Uterus (tissue), 4 donors: ENCODE data around the gene CPLANE2. TPM values are rescaled to one million over a fixed set of nuclear protein-coding genes. Genes with fewer than 3 reads are reported as not detected.
A peak's percentile ranks its signal among the peaks of the same experiment; 100 is the strongest.

ENCODE experiments used
- DNase-seq, 2 donors: peaks; one replicate each; pipeline ENCODE4 v3.0.0-alpha.2; 2019 to 2020
- H3K27ac ChIP-seq, 2 donors: fragments of 200-600 bp; sonication (generic); 1 replicate in 1 of 2; 2 replicates in 1 of 2; pipeline ENCODE4 v1.5.1; 2016 to 2018
- H3K27me3 ChIP-seq, 2 donors: fragments of 200-600 bp; sonication (generic); one replicate each; pipeline ENCODE4 v1.5.1; 2018 to 2019; ENCODE audit warnings: control low read depth in 1 of 2
- H3K36me3 ChIP-seq, 2 donors: fragments of 200-600 bp; sonication (generic); one replicate each; pipeline ENCODE4 v1.5.1; 2019; ENCODE audit warnings: control low read depth in 1 of 2
- H3K4me1 ChIP-seq, 2 donors: fragments of 200-600 bp; sonication (generic); one replicate each; pipeline ENCODE4 v1.5.1; 2018 to 2019; ENCODE audit warnings: control low read depth in 1 of 2
- H3K4me3 ChIP-seq, 2 donors: fragments of 200-600 bp; sonication (generic); 1 replicate in 1 of 2; 2 replicates in 1 of 2; pipeline ENCODE4 v1.5.1; 2018 to 2019; ENCODE audit warnings: mild to moderate bottlenecking in 1 of 2
- H3K9me3 ChIP-seq, 2 donors: fragments of 200-600 bp; sonication (generic); one replicate each; pipeline ENCODE4 v1.5.1; 2019; ENCODE audit warnings: control low read depth in 1 of 2
- CTCF ChIP-seq, 4 experiments: fragments of 200-600 bp in 2 of 4; fragments of 450-650 bp in 2 of 4; sonication (generic) in 2 of 4; IDR thresholded peaks; one replicate each; pipeline ENCODE4 v1.5.1; 2016 to 2019; ENCODE audit warnings: antibody characterized with exemption in 4 of 4, mild to moderate bottlenecking in 2 of 4, moderate library complexity in 1 of 4
- POLR2A ChIP-seq, 2 donors: fragments of 450-650 bp; IDR thresholded peaks; one replicate each; pipeline ENCODE4 v1.6.1; 2016; ENCODE audit warnings: antibody characterized with exemption in 2 of 2, mild to moderate bottlenecking in 1 of 2, moderate library complexity in 1 of 2
- intact Hi-C: fragments of 100-400 bp; cut with DNase I; formaldehyde crosslinking; loops from one replicate; pipeline ENCODE4 v1.15.1; 2023; ENCODE audit warnings: low total_unique reads
- total RNA-seq, 4 donors: library from RNA; depleted of rRNA in 3 of 4; stranded (reverse); fragments of >200 nt in 3 of 4; gene quantifications; one replicate each; pipeline versions ENCODE4 v1.1.0 to v1.2.4, GENCODE V29; 2014 to 2023
- donor health status: DM: yes; HTN: yes; CAD: no.

CPLANE2 gene
- 1 to 10 TPM; 5.1 to 7.4 (median 5.5) TPM for total RNA-seq

DNA sequence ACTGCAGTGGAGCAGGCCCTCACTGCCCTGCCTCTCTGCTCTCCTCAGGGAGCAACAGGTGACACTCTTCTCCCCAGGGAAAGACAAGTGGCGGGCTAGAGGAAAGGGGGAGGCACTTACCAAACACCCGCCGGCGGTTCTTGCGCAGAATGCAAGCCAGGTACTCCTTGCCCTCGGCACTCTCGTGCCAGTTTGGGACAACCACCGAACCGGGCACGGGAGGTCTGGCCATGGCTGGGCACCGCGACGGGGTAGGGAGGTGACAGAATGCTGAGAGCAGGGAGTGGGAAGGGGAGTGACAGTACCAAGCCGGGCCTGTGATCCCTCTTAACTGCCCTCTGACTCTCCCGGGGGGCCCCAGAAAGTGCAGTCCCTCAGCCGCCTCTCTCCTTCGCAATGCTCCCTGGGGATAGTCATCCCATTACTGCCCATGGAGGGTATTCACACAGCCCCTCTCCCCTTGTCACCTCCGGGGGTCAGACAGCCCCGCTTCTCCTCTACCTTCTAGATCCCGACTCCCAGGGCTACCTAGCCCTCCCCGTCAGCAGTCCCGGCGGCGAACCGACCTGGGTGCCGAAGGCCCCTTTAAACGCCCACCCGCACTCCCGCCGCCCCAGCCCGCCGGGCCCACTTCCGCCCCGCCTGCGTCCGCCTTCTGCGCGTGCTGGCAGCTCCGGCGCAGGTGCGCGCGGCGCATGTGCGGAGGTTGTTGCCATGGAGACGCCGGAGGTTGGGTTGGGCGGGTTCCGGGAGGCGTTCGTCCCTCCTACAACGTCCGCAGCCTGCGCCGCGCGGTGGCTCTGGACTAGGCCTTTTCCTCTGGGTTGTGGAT, at the start of gene CPLANE2:
Gene CPLANE2 (minus strand): TSS at position 673 of the 832 bp plus-strand sequence. CDS start 441 bp downstream, at position 232.
- H3K4me3 ChIP-seq = peak within 1 kb of the TSS; percentile 50 to 51
- peaks cover 0 to 5% of the 10 kb centered on the region in 2 donors for H3K4me1 ChIP-seq
- intact Hi-C loops = no loop called here
- no peaks in the 10 kb centered on the region for H3K9me3 ChIP-seq
- H3K27me3 ChIP-seq = no peaks in the 10 kb centered on the region
- DNase-seq = peak; percentile 95 to 96
- TF ChIP-seq CTCF (IDR thresholded peaks at IDR 0.05) = peak in 1 of 4 experiments; percentile 21
- peak in 1 of 2 donors; percentile 77 for TF ChIP-seq POLR2A (IDR thresholded peaks at IDR 0.05)
- peak within 1 kb of the TSS; percentile 79 to 90 for H3K27ac ChIP-seq
- H3K36me3 ChIP-seq = no peaks in the 10 kb centered on the region

- Histone ChIP-seq H3K27ac (no peak overlapping the region), H3K9me3 (no peaks in the 10 kb centered on the region), H3K36me3 (no peaks in the 10 kb centered on the region), H3K4me3 (no peak overlapping the region), H3K4me1 (no peaks in the 10 kb centered on the region), H3K27me3 (no peaks in the 10 kb centered on the region)
- TF ChIP-seq POLR2A (IDR thresholded peaks at IDR 0.05) (no peak), CTCF (IDR thresholded peaks at IDR 0.05) (no peak)
- DNase-seq = no peak
- intact Hi-C loops = no loop called here
Measured at GRCh38 chr1:16286122-16286521, 49.1 kb upstream of the CPLANE2 start.

- H3K4me3 ChIP-seq = no peak overlapping the region
- no peak for DNase-seq
- intact Hi-C loops = no loop called here
- no peaks in the 10 kb centered on the region for H3K4me1 ChIP-seq
- H3K36me3 ChIP-seq = no peaks in the 10 kb centered on the region
- H3K27ac ChIP-seq = no peak overlapping the region
- TF ChIP-seq POLR2A (IDR thresholded peaks at IDR 0.05) (no peak), CTCF (IDR thresholded peaks at IDR 0.05) (no peak)
- no peaks in the 10 kb centered on the region for H3K27me3 ChIP-seq
- H3K9me3 ChIP-seq = no peaks in the 10 kb centered on the region
Measured at GRCh38 chr1:16281765-16282164, 44.8 kb upstream of the CPLANE2 start.

DNA sequence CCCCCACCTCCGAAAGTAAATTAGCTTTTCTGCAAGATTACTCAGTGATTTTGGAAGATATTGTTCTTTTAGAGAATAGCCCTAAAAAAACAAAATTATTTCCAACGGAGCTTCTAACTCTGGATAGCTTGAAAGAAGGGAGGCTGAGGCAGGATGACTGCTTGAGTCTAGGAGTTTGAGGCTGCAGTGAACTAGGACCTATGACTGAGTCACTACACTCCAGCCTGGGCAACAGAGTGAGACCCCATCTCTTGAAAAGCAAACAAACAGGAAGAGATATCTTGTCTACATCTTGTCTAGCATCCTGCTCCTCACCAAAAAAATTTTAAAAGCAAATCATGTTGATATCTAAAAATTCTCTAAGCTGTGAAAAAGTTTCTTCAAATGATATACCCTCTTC, 42.2 kb upstream of the CPLANE2 start:
- peak overlapping the region in 1 of 2 donors; percentile 11 for H3K27ac ChIP-seq
- no peaks in the 10 kb centered on the region for H3K4me1 ChIP-seq
- H3K4me3 ChIP-seq = no peak overlapping the region
- H3K9me3 ChIP-seq = no peaks in the 10 kb centered on the region
- TF ChIP-seq CTCF (IDR thresholded peaks at IDR 0.05) (no peak), POLR2A (IDR thresholded peaks at IDR 0.05) (no peak)
- DNase-seq = no peak
- intact Hi-C loops = no loop called here
- no peaks in the 10 kb centered on the region for H3K36me3 ChIP-seq
- H3K27me3 ChIP-seq = no peaks in the 10 kb centered on the region

- no peak overlapping the region for H3K4me3 ChIP-seq
- H3K27me3 ChIP-seq = no peaks in the 10 kb centered on the region
- no peaks in the 10 kb centered on the region for H3K36me3 ChIP-seq
- no peaks in the 10 kb centered on the region for H3K9me3 ChIP-seq
- intact Hi-C loops = no loop called here
- H3K4me1 ChIP-seq = no peaks in the 10 kb centered on the region
- H3K27ac ChIP-seq = no peak overlapping the region
- TF ChIP-seq POLR2A (IDR thresholded peaks at IDR 0.05) (no peak), CTCF (IDR thresholded peaks at IDR 0.05) (no peak)
- no peak for DNase-seq
Measured at GRCh38 chr1:16276302-16277030, 39.5 kb upstream of the CPLANE2 start.
